ENCODE data around the gene PYGM.

PYGM gene

GRCh38 chr11:64726867-64727530 is 32.8 kb downstream of the PYGM start:
- Mint-ChIP-seq H3K4me3 (no peak overlapping the region), H3K4me1 (ENCODE audit: low read depth) (peaks cover 14% of the 10 kb centered on the region), H3K27me3 (peaks cover 3% of the 10 kb centered on the region), H3K9me3 (ENCODE audit: low read depth) (no peaks in the 10 kb centered on the region), H3K36me3 (peaks cover 2% of the 10 kb centered on the region), H3K27ac (no peak overlapping the region)

- no peaks in the 10 kb centered on the region for H3K9me3 Mint-ChIP-seq (ENCODE audit: low read depth)
- H3K36me3 Mint-ChIP-seq, result no peaks in the 10 kb centered on the region
- peaks cover 3% of the 10 kb centered on the region for H3K27me3 Mint-ChIP-seq
- peaks cover 12% of the 10 kb centered on the region for H3K4me1 Mint-ChIP-seq (ENCODE audit: low read depth)
- no peak overlapping the region for H3K27ac Mint-ChIP-seq
- H3K4me3 Mint-ChIP-seq, result no peak overlapping the region
These were observed 33.5 kb downstream of the PYGM start for GRCh38 chr11:64726211-64726641.

- H3K4me1 Mint-ChIP-seq (ENCODE audit: low read depth), result peaks cover 12% of the 10 kb centered on the region
- no peaks in the 10 kb centered on the region for H3K9me3 Mint-ChIP-seq (ENCODE audit: low read depth)
- peaks cover 3% of the 10 kb centered on the region for H3K27me3 Mint-ChIP-seq
- H3K36me3 Mint-ChIP-seq, result no peaks in the 10 kb centered on the region
- no peak overlapping the region for H3K4me3 Mint-ChIP-seq
- peak overlapping the region; percentile 2 for H3K27ac Mint-ChIP-seq
These were observed 34.8 kb downstream of the PYGM start for GRCh38 chr11:64724863-64725532.

GRCh38 chr11:64723907-64724862 is 35.6 kb downstream of the PYGM start:
- peaks cover 12% of the 10 kb centered on the region for H3K4me1 Mint-ChIP-seq (ENCODE audit: low read depth)
- no peaks in the 10 kb centered on the region for H3K36me3 Mint-ChIP-seq
- H3K27ac Mint-ChIP-seq, result no peak overlapping the region
- no peaks in the 10 kb centered on the region for H3K9me3 Mint-ChIP-seq (ENCODE audit: low read depth)
- H3K27me3 Mint-ChIP-seq, result peaks cover 3% of the 10 kb centered on the region
- H3K4me3 Mint-ChIP-seq, result peak overlapping the region; percentile 75

- H3K9me3 Mint-ChIP-seq (ENCODE audit: low read depth), result no peaks in the 10 kb centered on the region
- H3K27ac Mint-ChIP-seq, result no peak within 1 kb of the TSS
- H3K36me3 Mint-ChIP-seq, result no peaks in the 10 kb centered on the region
- peaks cover 12% of the 10 kb centered on the region for H3K4me1 Mint-ChIP-seq (ENCODE audit: low read depth)
- peak within 1 kb of the TSS; percentile 75 for H3K4me3 Mint-ChIP-seq
- H3K27me3 Mint-ChIP-seq, result peaks cover 3% of the 10 kb centered on the region
These were observed 36.5 kb downstream of the PYGM start, which contains the start of gene NRXN2 for GRCh38 chr11:64723117-64723906. Gene NRXN2 (minus strand): TSS chr11:64723197. CDS start chr11:64713699, 9,498 bp downstream.

GRCh38 chr11:64722141-64723065 is 37.4 kb downstream of the PYGM start:
- H3K9me3 Mint-ChIP-seq (ENCODE audit: low read depth), result no peaks in the 10 kb centered on the region
- H3K36me3 Mint-ChIP-seq, result no peaks in the 10 kb centered on the region
- H3K27ac Mint-ChIP-seq, result no peak overlapping the region
- peaks cover 6% of the 10 kb centered on the region for H3K27me3 Mint-ChIP-seq
- H3K4me1 Mint-ChIP-seq (ENCODE audit: low read depth), result peaks cover 12% of the 10 kb centered on the region
- H3K4me3 Mint-ChIP-seq, result peak overlapping the region; percentile 46

GRCh38 chr11:64721359-64721699 is 38.4 kb downstream of the PYGM start:
- Mint-ChIP-seq H3K36me3 (no peaks in the 10 kb centered on the region), H3K27ac (no peak overlapping the region), H3K9me3 (ENCODE audit: low read depth) (no peaks in the 10 kb centered on the region), H3K27me3 (peaks cover 7% of the 10 kb centered on the region), H3K4me1 (ENCODE audit: low read depth) (peaks cover 12% of the 10 kb centered on the region), H3K4me3 (no peak overlapping the region)

- Mint-ChIP-seq H3K4me1 (ENCODE audit: low read depth) (peaks cover 12% of the 10 kb centered on the region), H3K27me3 (peaks cover 8% of the 10 kb centered on the region), H3K36me3 (no peaks in the 10 kb centered on the region), H3K9me3 (ENCODE audit: low read depth) (no peaks in the 10 kb centered on the region), H3K27ac (no peak overlapping the region), H3K4me3 (no peak overlapping the region)
These were observed 39.0 kb downstream of the PYGM start for GRCh38 chr11:64720640-64721358.

- Mint-ChIP-seq H3K4me1 (ENCODE audit: low read depth) (peaks cover 8% of the 10 kb centered on the region), H3K27ac (no peak overlapping the region), H3K9me3 (ENCODE audit: low read depth) (no peaks in the 10 kb centered on the region), H3K4me3 (no peak overlapping the region), H3K36me3 (no peaks in the 10 kb centered on the region), H3K27me3 (peaks cover 10% of the 10 kb centered on the region)
These were observed 39.6 kb downstream of the PYGM start for GRCh38 chr11:64720167-64720566.

GRCh38 chr11:64719406-64719805 is 40.4 kb downstream of the PYGM start:
- Mint-ChIP-seq H3K27me3 (peaks cover 16% of the 10 kb centered on the region), H3K4me3 (no peak overlapping the region)

GRCh38 chr11:64718780-64719124 is 41.0 kb downstream of the PYGM start:
- peaks cover 4% of the 10 kb centered on the region for H3K4me1 Mint-ChIP-seq (ENCODE audit: low read depth)
- no peak overlapping the region for H3K4me3 Mint-ChIP-seq
- H3K36me3 Mint-ChIP-seq, result no peaks in the 10 kb centered on the region
- H3K27me3 Mint-ChIP-seq, result peaks cover 17% of the 10 kb centered on the region
- H3K9me3 Mint-ChIP-seq (ENCODE audit: low read depth), result no peaks in the 10 kb centered on the region
- H3K27ac Mint-ChIP-seq, result no peak overlapping the region

More at GRCh38 chr11:64719406-64719805, 40.4 kb downstream of the PYGM start:
- Mint-ChIP-seq H3K36me3 (no peaks in the 10 kb centered on the region), H3K4me1 (ENCODE audit: low read depth) (peaks cover 7% of the 10 kb centered on the region), H3K27ac (no peak overlapping the region), H3K9me3 (ENCODE audit: low read depth) (no peaks in the 10 kb centered on the region)

- Mint-ChIP-seq H3K4me3 (no peak overlapping the region), H3K9me3 (ENCODE audit: low read depth) (no peaks in the 10 kb centered on the region), H3K27ac (no peak overlapping the region), H3K4me1 (ENCODE audit: low read depth) (peaks cover 4% of the 10 kb centered on the region), H3K27me3 (peaks cover 17% of the 10 kb centered on the region), H3K36me3 (no peaks in the 10 kb centered on the region)
These were observed 41.5 kb downstream of the PYGM start for GRCh38 chr11:64718084-64718779.

- no peak overlapping the region for H3K27ac Mint-ChIP-seq
- no peaks in the 10 kb centered on the region for H3K36me3 Mint-ChIP-seq
- H3K4me3 Mint-ChIP-seq, result no peak overlapping the region
- H3K9me3 Mint-ChIP-seq (ENCODE audit: low read depth), result no peaks in the 10 kb centered on the region
- H3K27me3 Mint-ChIP-seq, result peaks cover 15% of the 10 kb centered on the region
- peaks cover 7% of the 10 kb centered on the region for H3K4me1 Mint-ChIP-seq (ENCODE audit: low read depth)
These were observed 42.6 kb downstream of the PYGM start for GRCh38 chr11:64717268-64717578.

All from activated naive CD8-positive, alpha-beta T cell (primary cell).